HG02571 (cell line): ENCODE results near the gene MTHFD2.
"Not testable (repeated sequence)": the region's sequence is repeated elsewhere in the genome, so short reads cannot be mapped to it uniquely, and the experiment has no call there.

Experiments
- ATAC-seq: cut with Tn5 transposase; IDR thresholded peaks from one replicate; pipeline ENCODE4 v1.9.1; 2021; ENCODE audit warnings: mild to moderate bottlenecking, moderate library complexity; ENCODE audit not compliant: unreplicated experiment

Gene MTHFD2

GRCh38 chr2:74198461-74199274 lies at the start of gene MTHFD2:
Gene MTHFD2 (plus strand): TSS chr2:74198615. CDS start chr2:74198642, 27 bp downstream.
- ATAC-seq, result peak; percentile 84

GRCh38 chr2:74149247-74149525 lies 49.2 kb upstream of the MTHFD2 start:
- no peak for ATAC-seq

- ATAC-seq, result no peak
Observed at GRCh38 chr2:74149570-74150319, 48.7 kb upstream of the MTHFD2 start.

GRCh38 chr2:74152954-74153353 lies 45.5 kb upstream of the MTHFD2 start:
- ATAC-seq, result no peak

GRCh38 chr2:74155830-74156229 lies 42.6 kb upstream of the MTHFD2 start:
- ATAC-seq, result no peak

- ATAC-seq, result no peak
Observed at GRCh38 chr2:74162951-74163350, 35.5 kb upstream of the MTHFD2 start.

GRCh38 chr2:74164761-74165160 lies 33.7 kb upstream of the MTHFD2 start:
- ATAC-seq, result no peak

- ATAC-seq, result no peak
Observed at GRCh38 chr2:74168739-74169138, 29.7 kb upstream of the MTHFD2 start.

GRCh38 chr2:74174909-74175308 lies 23.5 kb upstream of the MTHFD2 start:
- ATAC-seq, result no peak

GRCh38 chr2:74177696-74178095 lies 20.7 kb upstream of the MTHFD2 start:
- no peak for ATAC-seq

- ATAC-seq, result peak; percentile 87
Observed at GRCh38 chr2:74178211-74179062, 20.0 kb upstream of the MTHFD2 start, which contains the start of gene MOB1A. Gene MOB1A (minus strand): TSS chr2:74178879. CDS start chr2:74178674, 205 bp downstream.

GRCh38 chr2:74179063-74179865 lies 19.2 kb upstream of the MTHFD2 start:
- peak; percentile 0 for ATAC-seq

- ATAC-seq, result peak; percentile 26
Observed at GRCh38 chr2:74181739-74182138, 16.7 kb upstream of the MTHFD2 start.

- no peak for ATAC-seq
Observed at GRCh38 chr2:74183878-74184277, 14.5 kb upstream of the MTHFD2 start.

- no peak for ATAC-seq
Observed at GRCh38 chr2:74186038-74186437, 12.4 kb upstream of the MTHFD2 start.

GRCh38 chr2:74186706-74187105 lies 11.7 kb upstream of the MTHFD2 start:
- not testable (repeated sequence) for ATAC-seq

- no peak for ATAC-seq
Observed at GRCh38 chr2:74188018-74188601, 10.3 kb upstream of the MTHFD2 start.

- no peak for ATAC-seq
Observed at GRCh38 chr2:74188696-74189095, 9.7 kb upstream of the MTHFD2 start.

- no peak for ATAC-seq
Observed at GRCh38 chr2:74191596-74192380, 6.6 kb upstream of the MTHFD2 start.
